ENCODE measurements around the gene MED12.

- TF ChIP-seq CTCF (IDR thresholded peaks at IDR 0.05; ENCODE audit: control extremely low read depth in 1 of 3, insufficient read depth in 1 of 3, low read depth in 1 of 3, low read length in 3 of 3): no peak
- TF ChIP-seq HDAC6 (IDR thresholded peaks at IDR 0.05; ENCODE audit: low read depth, low read length): no peak
These were observed 40.9 kb downstream of the MED12 start for GRCh38 chrX:71159335-71159734.

Measured in H1 (cell line).